Medulla oblongata (tissue), 1 donor: ENCODE measurements around the gene SYK.
A peak's percentile ranks its signal among the peaks of the same experiment; 100 is the strongest.

Experiments used
- DNase-seq: peaks from one replicate; pipeline ENCODE4 v3.0.0-alpha.2; 2015; ENCODE audit errors: extremely low spot score

SYK gene

DNA sequence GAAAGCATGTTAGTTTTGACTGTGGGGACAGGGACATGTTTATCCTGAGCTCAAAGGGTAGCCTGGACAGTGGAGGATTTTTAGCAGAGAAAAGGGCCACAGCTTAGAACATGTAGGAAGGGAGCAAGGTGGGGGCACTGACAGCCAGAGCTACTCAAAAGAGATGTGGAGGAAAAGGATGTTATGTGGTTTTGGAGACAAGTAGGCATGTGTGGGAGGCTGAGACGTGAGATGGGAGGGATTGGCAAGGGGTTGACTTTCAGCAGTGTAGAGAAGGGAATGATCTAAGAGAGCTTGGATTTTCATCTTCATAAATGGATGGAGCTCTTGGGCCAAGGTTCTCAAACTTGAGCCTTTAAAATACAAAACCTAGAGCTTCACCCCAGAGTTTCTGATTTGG lies 24.0 kb downstream of the SYK start:
- no peak for DNase-seq

GRCh38 chr9:90826326-90827020 lies 24.9 kb downstream of the SYK start:
- DNase-seq: no peak

DNA sequence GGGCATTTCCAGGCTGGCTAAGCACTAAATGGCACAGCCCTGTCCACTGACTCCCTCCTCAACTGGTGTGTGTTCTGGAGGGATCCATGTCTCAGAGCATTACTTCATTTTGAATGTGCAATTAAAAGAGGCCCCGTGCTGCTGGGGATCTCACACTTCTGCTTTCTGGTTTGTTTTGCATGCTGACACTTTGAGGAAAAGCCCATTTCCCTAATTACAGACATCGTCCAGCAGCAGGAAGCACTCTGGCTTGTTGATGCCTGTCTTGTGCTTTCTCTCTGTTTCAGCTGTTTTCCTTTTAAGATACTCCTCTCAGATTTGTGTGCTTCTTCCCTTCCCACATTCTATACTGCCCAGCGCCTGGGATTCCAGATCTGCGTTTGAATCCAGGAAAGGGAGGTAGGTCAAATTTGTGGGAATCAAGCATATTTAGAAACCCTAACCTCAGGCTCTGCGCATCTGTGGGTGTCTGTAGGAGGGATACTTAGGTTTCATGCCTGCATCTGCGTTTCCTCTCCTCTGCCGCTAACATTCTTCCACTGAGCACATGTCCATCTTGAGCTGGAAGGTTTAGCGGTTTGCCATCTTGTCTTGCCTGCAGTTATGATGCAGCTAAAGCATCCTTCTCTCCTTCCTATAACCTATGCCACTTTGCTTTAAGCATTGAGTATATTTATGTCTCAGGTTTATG lies 25.7 kb downstream of the SYK start:
- DNase-seq: peak; percentile 20

GRCh38 chr9:90830051-90830450 lies 28.4 kb downstream of the SYK start:
- no peak for DNase-seq

GRCh38 chr9:90830977-90831376 lies 29.4 kb downstream of the SYK start:
- no peak for DNase-seq

DNA sequence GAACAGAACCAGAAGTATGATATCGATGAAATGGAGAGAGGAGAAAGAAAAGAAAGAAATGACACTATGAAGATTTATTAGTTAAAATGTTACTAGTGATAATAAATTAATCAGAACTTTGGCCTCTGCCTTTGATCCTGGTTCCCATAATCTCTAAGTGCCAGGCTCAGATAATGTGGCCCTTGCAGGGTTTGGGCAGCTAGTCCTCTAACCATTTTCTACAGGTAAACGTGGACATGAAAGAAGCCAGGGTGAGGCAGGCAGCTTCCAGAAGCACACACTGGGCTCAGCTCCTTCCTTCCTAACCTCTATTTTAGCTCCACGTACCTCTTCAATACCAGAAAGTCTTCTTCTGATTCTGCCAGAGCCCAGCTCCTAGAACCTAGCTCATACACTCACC lies 30.6 kb downstream of the SYK start:
- DNase-seq: no peak

DNA sequence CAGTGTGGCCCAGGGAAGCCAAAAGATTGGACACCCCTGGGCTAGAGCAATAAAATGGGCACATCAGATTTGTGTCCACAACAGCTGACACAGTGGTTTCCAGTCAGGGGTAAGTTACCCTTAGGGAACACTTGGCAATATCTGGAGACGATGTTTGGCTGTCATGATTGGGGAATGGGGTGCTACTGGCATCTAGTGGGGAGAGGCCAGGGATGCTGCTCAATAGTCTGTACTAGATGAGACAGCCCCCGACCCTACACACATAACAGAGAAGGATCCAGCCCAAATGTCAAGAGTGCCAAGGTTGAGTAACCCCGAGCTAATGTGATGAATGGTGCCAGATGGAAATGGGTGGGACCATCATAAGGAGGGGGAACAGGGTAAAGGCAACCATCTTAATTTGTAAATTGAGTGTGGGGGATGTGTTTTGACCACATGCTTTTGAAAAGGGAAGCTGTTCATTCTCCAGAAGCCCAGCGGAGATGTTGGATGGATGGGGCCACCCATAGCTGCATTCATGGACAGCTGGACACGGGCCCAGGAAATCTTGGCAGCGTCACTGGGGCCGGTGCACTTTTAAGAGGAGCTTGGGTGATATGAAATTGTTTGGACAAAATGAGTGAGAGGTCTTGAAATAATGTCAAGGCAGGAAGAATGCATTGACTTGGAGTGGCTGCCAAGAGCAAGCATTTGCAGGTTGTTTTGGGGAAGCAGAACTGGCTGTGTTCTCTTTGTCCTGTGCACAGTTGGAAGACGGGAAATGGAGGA lies 33.4 kb downstream of the SYK start:
- peak; percentile 7 for DNase-seq

- DNase-seq: no peak
Measured at GRCh38 chr9:90836411-90837080, 34.9 kb downstream of the SYK start.

GRCh38 chr9:90838098-90838497 lies 36.5 kb downstream of the SYK start:
- DNase-seq: no peak

- no peak for DNase-seq
Measured at GRCh38 chr9:90838581-90839154, 37.0 kb downstream of the SYK start.

DNA sequence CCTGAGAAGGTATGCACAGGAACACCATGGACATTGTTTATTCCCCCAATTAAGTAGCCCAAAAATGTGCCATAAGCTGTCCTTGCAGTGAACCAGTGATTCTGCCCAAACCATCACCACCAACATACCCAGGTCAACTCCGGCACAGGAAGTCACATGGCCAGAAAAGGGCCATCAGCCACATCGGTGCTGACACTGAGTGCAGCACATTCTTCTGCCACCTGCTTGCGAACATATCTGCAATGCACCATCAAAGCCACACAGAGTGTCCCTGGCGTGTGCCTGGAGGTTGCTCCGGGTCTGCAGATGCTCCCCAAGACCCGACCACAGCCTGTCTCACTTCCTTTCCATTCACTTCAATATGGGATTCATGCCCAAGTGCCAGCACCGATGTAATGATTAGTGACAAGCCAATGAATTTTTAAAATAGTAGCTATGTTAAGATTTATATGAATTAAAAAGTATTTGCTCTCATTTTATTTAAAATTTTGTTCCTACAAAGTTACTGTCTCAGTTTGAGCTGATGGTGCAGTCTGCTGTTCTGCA lies 37.6 kb downstream of the SYK start:
- no peak for DNase-seq

DNA sequence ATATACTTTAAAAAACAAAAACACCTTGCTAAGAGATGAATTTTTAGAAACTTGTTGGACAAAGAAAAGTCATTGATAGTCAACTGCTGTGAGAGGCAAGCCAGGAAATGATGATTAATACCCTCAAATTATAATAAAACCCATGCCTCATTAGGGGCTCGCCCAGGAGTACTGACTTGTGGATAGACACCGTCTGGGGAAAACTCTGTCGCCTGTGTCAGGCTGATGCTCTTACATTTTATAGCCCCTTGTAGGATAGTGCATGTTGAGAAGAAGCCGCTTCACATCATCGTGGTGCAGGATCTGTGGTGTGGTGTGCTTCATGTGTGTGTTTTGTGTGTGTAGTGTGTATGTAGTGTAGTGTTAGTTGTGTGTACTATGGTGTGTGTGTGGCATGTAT lies 39.1 kb downstream of the SYK start:
- DNase-seq: no peak

- no peak for DNase-seq
Measured at GRCh38 chr9:90841213-90841612, 39.6 kb downstream of the SYK start.

GRCh38 chr9:90841615-90842014 lies 40.0 kb downstream of the SYK start:
- no peak for DNase-seq

- no peak for DNase-seq
Measured at GRCh38 chr9:90842176-90842777, 40.7 kb downstream of the SYK start.

DNA sequence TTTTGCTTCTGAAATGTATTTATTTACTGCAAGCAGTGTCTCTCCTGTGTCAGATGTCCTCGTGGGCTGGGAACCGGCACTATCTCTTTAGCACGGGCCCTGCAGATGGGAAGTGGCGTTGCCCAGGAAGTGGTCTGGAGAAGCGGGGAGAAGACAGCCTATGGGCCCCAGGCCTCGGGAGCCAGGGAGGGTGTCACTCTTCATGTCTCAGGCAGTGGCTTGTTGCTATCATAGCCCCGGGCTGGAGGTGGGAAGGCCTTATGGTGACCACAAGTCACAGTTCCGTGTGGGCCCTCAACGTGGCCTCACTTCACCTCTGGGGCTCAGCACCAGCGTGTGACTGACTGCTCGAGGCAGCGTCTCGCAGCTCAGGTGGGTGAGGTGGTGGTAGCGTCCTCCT lies 41.4 kb downstream of the SYK start:
- DNase-seq: peak; percentile 26

DNA sequence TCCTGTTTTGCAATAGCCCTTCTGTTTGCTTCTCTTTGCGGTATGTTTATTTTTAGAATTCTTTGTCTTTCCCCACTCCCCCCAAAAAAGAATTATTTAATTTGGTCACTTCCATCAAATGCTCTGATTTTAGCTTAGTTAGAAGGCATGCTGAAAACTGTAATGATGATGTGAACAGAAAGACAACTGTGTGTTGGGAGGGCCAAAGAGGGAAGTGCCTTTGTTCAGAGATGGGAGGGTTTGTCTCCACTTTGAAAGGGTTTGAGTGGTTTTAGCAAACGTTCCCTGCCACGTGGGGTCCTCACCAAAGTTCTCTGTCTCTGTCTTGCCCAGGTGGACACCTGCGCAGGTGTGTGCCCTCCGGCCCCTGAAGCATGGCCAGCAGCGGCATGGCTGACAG lies 41.9 kb downstream of the SYK start:
- no peak for DNase-seq

DNA sequence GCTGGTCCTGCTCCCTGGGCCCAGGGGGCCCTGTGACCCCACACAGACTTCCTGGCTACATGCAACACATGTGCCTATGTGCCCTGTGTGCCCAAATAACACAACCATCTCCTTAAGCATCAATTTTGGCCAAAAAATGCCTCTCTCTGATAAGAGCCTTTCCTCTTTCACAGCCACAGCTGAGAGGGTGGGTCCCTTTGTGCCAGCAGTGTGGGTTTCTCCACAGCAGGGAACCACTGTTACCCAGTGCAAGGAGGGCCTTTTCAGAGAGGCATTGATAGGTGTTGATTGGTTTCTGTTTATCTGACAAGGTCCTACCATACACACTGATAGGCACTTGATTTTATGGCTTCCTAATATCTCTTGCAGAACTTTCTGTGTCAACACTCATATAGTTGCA lies 42.7 kb downstream of the SYK start:
- DNase-seq: no peak

DNA sequence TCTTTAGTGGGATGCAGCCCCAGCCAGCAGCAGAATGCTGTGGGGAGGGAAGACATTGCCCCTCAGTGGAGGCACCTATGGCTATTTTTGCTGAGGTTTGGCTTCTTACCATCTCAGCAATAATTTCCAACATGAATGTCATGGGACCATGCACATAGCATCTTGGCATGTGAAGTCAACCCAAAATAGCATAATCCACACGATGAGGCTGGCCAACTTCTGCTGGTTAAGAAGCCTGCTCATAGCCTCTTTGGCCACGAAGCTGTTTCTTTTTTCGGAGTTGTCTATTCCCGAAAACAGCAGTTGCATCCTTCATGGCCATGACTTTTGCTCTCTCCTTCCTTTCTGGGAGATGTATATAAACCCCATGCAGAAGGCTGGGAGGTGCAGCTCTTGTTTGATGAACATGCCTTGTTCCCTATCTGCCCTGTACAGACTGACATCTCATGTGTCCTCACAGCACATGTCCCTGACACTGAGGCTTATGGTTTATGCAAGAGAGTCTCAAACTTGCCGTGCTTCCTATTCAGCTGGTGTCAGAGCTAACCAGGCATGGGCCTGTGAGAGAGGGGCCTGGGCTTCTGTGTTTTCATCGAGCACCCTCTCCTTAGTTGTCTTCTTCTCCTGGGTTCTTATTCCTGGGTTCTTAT lies 45.3 kb downstream of the SYK start:
- DNase-seq: no peak

DNA sequence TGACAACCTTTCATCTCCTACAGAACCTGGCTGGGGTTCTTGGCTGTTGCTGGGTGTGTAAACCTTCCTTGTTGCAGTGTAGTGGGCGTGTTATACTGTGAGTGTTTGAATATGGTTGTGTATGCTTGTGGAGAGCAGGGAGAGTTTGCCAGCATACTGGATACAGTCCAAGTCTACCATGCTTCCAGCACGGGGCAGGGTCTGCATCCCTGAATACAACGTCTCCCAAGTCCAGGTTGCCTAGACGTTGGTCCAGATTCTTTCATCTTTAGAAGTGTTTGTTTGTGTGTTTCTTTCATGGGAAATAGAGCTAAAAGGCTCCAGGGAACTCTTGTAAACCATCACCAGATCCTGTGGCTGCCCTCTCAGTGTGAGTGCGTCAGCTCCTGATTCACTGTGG lies 46.4 kb downstream of the SYK start:
- no peak for DNase-seq

GRCh38 chr9:90848866-90849265 lies 47.2 kb downstream of the SYK start:
- DNase-seq: no peak
